ENCODE results near the gene SUSD5. TPM values are rescaled to one million over a fixed set of nuclear protein-coding genes. Genes with fewer than 3 reads are reported as not detected.

Gene SUSD5
- total RNA-seq, 1 experiment from 2014 or later, result 16.3 TPM

GRCh38 chr3:33167716-33168336 is 50.8 kb downstream of the SUSD5 start:
- intact Hi-C loops (cut with micrococcal nuclease; ENCODE audit: unreplicated experiment) (no loop called here), in situ Hi-C loops (cut with HindIII; ENCODE audit: low pct_unique_long_range_greater_than_20kb, low sequenced_read_pairs) (no loop called here)
- BruUV-seq (replicated peaks), result no TSS peak
- H3K27me3 ChIP-seq (ENCODE audit: control insufficient read depth, insufficient read depth, low read length), result no peaks in the 10 kb centered on the region
- H3K27ac ChIP-seq (ENCODE audit: low read length), result no peak overlapping the region
- POLR2A ChIA-PET, result no interaction called here
- ATAC-seq (no peak), DNase-seq (ENCODE audit: low read depth, low spot score) (no peak)
- no peaks in the 10 kb centered on the region for H3K9me3 ChIP-seq (ENCODE audit: control insufficient read depth, insufficient read depth, low read depth, low read length)
- H3K36me3 ChIP-seq (ENCODE audit: control insufficient read depth, insufficient read depth, low read length), result no peaks in the 10 kb centered on the region
- TF ChIP-seq CTCF (IDR thresholded peaks at IDR 0.05) (no peak), REST (IDR thresholded peaks at IDR 0.05; ENCODE audit: insufficient read depth in 1 of 2, low read depth in 2 of 2, low read length in 1 of 2) (no peak), TCF7L2 (IDR thresholded peaks at IDR 0.05; ENCODE audit: low read depth, low read length) (no peak), POLR2AphosphoS5 (IDR thresholded peaks at IDR 0.05; ENCODE audit: low read depth, low read length) (no peak), SIN3A (IDR thresholded peaks at IDR 0.05; ENCODE audit: borderline replicate concordance, insufficient read depth, low read depth, low read length) (no peak)
- no peaks in the 10 kb centered on the region for H3K4me1 ChIP-seq (ENCODE audit: control insufficient read depth, insufficient read depth, low read length)
- CTCF ChIA-PET, result no interaction called here
- no peak overlapping the region for H3K4me3 ChIP-seq (ENCODE audit: low read depth in 2 of 2, low read length in 2 of 2)

- TF ChIP-seq TCF7L2 (IDR thresholded peaks at IDR 0.05; ENCODE audit: low read depth, low read length), result no peak
- no peak for TF ChIP-seq SIN3A (IDR thresholded peaks at IDR 0.05; ENCODE audit: borderline replicate concordance, insufficient read depth, low read depth, low read length)
- no peak for TF ChIP-seq POLR2AphosphoS5 (IDR thresholded peaks at IDR 0.05; ENCODE audit: low read depth, low read length)
- TF ChIP-seq REST (IDR thresholded peaks at IDR 0.05; ENCODE audit: insufficient read depth in 1 of 2, low read depth in 2 of 2, low read length in 1 of 2), result no peak
- no peak for TF ChIP-seq CTCF (IDR thresholded peaks at IDR 0.05)
- ChIA-PET CTCF (no interaction called here), POLR2A (no interaction called here)
- no peaks in the 10 kb centered on the region for H3K4me1 ChIP-seq (ENCODE audit: control insufficient read depth, insufficient read depth, low read length)
- no peak for DNase-seq (ENCODE audit: low read depth, low spot score)
- H3K9me3 ChIP-seq (ENCODE audit: control insufficient read depth, insufficient read depth, low read depth, low read length), result no peaks in the 10 kb centered on the region
- H3K4me3 ChIP-seq (ENCODE audit: low read depth in 2 of 2, low read length in 2 of 2), result no peak overlapping the region
- BruUV-seq (replicated peaks), result no TSS peak
- in situ Hi-C loops (cut with HindIII; ENCODE audit: low pct_unique_long_range_greater_than_20kb, low sequenced_read_pairs) (no loop called here), intact Hi-C loops (cut with micrococcal nuclease; ENCODE audit: unreplicated experiment) (no loop called here)
- no peaks in the 10 kb centered on the region for H3K36me3 ChIP-seq (ENCODE audit: control insufficient read depth, insufficient read depth, low read length)
- ATAC-seq, result no peak
- H3K27ac ChIP-seq (ENCODE audit: low read length), result no peak overlapping the region
- H3K27me3 ChIP-seq (ENCODE audit: control insufficient read depth, insufficient read depth, low read length), result no peaks in the 10 kb centered on the region
Observed at GRCh38 chr3:33167284-33167683, 51.3 kb downstream of the SUSD5 start.
